GM06990 (cell line): ENCODE measurements around the gene CLIC5.

Experiments
- DNase-seq: peaks from one replicate; pipeline ENCODE4 v3.0.0-alpha.2; 2011; ENCODE audit not compliant: insufficient read length; ENCODE audit errors: extremely low read depth
- H3K27me3 ChIP-seq: replicated peaks from 2 replicates; pipeline ENCODE4 v1.6.0; 2011; ENCODE audit warnings: low read length; ENCODE audit not compliant: control insufficient read depth, insufficient read depth
- H3K36me3 ChIP-seq: 2 replicates; pipeline ENCODE4 v1.5.1; 2011; ENCODE audit warnings: low read length; ENCODE audit not compliant: control insufficient read depth, insufficient read depth
- H3K4me3 ChIP-seq: replicated peaks from 2 replicates; pipeline ENCODE4 v1.5.1; 2011; ENCODE audit warnings: low read depth, mild to moderate bottlenecking, control low read depth, low read length
- TF ChIP-seq, protein P1 (sequence below): IDR thresholded peaks from 2 replicates; pipeline ENCODE4 v1.5.1; 2011; ENCODE audit warnings: low read length, control low read depth, mild to moderate bottlenecking, inconsistent platforms; ENCODE audit not compliant: insufficient read depth, poor library complexity, severe bottlenecking

CLIC5 gene

DNA sequence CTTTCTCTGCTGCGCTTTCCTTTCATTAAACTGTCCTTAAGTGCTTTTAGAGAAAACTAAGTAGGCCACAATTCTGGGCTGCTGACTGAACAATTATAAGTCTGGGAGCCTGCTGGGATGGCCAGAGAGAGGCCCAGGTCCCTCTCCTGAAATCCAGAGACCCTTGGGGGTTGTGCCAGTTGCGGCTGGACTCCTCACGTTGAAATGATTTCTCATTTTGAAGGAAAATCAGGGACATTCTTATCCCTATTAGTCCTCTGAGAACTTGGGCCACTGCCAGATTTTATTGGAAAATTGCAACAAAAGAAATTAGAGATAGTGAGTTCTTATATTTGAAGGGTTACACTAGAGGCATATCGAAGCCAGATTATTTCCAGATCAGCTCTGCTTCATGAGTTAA lies 145.1 kb downstream of the CLIC5 start:
- TF ChIP-seq, protein P1, sequence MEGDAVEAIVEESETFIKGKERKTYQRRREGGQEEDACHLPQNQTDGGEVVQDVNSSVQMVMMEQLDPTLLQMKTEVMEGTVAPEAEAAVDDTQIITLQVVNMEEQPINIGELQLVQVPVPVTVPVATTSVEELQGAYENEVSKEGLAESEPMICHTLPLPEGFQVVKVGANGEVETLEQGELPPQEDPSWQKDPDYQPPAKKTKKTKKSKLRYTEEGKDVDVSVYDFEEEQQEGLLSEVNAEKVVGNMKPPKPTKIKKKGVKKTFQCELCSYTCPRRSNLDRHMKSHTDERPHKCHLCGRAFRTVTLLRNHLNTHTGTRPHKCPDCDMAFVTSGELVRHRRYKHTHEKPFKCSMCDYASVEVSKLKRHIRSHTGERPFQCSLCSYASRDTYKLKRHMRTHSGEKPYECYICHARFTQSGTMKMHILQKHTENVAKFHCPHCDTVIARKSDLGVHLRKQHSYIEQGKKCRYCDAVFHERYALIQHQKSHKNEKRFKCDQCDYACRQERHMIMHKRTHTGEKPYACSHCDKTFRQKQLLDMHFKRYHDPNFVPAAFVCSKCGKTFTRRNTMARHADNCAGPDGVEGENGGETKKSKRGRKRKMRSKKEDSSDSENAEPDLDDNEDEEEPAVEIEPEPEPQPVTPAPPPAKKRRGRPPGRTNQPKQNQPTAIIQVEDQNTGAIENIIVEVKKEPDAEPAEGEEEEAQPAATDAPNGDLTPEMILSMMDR = no peak
- no peak for DNase-seq
- Histone ChIP-seq H3K4me3 (no peak overlapping the region), H3K27me3 (no peaks in the 10 kb centered on the region; the same call in 1 of the 2 replicates), H3K36me3 (no peaks in the 10 kb centered on the region)

DNA sequence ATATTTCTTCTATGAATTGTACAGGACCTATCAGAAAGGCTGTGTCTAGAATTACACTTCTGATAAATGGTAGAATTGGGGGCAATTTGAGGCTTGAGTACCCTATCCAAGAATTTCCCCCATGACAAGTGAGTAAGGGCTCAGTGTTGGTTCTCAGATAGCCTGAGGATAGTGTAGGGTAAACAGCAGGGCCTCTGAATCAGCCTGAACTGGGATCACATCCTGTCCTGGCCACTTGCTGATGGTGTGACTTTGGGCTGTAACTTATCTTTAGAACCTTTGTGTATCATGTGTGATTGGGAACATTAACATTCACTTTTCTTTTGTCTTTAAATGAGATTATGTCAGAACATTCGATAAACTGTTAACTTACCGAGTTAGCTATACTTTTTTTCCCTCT lies 151.0 kb downstream of the CLIC5 start:
- TF ChIP-seq, protein P1 = no peak
- DNase-seq = no peak
- Histone ChIP-seq H3K27me3 (no peaks in the 10 kb centered on the region; the same call in 1 of the 2 replicates), H3K36me3 (no peaks in the 10 kb centered on the region), H3K4me3 (no peak overlapping the region)

DNA sequence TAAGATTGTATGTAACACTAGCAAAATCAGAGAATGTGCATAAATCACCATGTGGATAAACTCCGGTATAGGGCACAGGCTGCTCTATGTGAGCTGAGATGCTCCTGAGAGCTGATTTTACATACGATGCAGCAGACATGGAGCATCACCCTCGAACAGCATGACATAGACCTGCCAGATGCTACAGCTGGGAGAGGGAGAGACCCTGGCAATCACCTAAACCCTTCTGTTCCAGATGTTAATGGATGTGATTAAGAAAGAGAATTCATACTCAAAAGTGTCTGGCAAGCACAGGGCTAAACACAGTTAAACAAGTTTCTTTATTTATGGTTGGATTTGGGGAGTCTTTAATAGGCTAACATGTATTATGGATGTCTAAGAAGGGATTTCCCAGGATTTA lies 157.0 kb downstream of the CLIC5 start:
- Histone ChIP-seq H3K36me3 (no peaks in the 10 kb centered on the region), H3K4me3 (no peak overlapping the region), H3K27me3 (no peaks in the 10 kb centered on the region; the same call in 1 of the 2 replicates)
- no peak for DNase-seq
- TF ChIP-seq, protein P1 = no peak

DNA sequence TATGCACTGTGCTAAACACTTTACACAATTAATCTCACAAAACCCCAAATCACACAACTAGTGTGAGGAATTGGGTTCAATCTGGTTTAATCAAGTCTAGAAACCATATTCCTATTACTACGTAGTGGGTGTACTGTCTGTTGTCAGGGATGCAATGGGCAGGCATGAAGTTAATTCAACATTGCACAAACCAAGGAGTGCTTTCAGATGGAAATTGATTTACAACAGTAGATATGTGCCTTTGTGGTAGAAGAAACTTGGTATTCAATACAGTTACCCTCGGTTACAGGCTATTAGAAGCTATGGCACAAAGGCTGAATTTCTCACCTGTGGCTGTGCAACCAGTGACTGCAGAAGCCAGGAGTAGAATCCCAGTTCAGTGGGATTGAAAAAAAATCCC lies 157.8 kb downstream of the CLIC5 start:
- TF ChIP-seq, protein P1 = no peak
- Histone ChIP-seq H3K27me3 (no peaks in the 10 kb centered on the region; the same call in 1 of the 2 replicates), H3K4me3 (no peak overlapping the region), H3K36me3 (no peaks in the 10 kb centered on the region)
- no peak for DNase-seq

DNA sequence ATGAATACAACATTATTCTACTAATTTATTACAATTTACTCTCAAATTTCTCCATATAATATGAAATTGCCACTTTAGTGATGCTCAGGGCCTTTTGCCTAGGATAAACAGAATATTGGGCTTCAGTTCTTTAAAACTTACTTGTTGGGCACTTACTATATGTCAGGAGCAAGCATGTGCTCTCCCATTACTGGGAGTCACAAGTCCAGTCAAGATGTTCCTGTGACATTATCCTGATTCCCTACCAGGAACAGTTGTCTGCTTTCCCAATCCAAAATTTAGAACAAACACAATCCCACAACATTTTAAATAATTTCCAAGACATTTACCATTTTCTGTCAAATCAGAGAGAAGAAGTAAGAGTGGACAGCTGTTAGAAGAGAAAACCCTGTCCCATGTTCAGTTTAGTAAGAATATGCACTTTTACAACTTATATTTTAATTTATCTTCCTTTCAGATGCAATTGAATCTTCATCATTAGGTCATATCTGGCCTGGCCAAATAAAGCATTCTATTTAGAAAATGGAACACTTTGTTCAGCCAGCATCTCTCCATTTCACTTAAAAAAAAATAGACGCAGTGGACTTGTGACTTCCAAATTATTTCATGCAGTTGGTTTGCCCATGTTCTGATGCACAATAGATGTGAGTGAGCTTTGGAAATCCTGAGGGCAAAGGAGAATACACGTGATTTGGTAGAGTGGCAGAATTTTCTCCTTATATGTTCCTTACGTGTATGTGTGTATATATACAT lies 159.8 kb downstream of the CLIC5 start:
- no peaks in the 10 kb centered on the region for H3K36me3 ChIP-seq
- no peaks in the 10 kb centered on the region; the same call in 1 of the 2 replicates for H3K27me3 ChIP-seq
- DNase-seq = no peak
- TF ChIP-seq, protein P1 = no peak
- H3K4me3 ChIP-seq = no peak overlapping the region
